ENCODE results near the gene PRG2.
A peak's percentile ranks its signal among the peaks of the same experiment; 100 is the strongest.
"Not testable (repeated sequence)": the region's sequence is repeated elsewhere in the genome, so short reads cannot be mapped to it uniquely, and the experiment has no call there.

Gene PRG2

GRCh38 chr11:57343825-57344224 lies 46.6 kb downstream of the PRG2 start:
- H3K4me3 ChIP-seq (ENCODE audit: control insufficient read depth, low read depth, low read length) = no peak overlapping the region
- no peak for DNase-seq (ENCODE audit: low read depth)
- no peak for TF ChIP-seq CTCF (IDR thresholded peaks at IDR 0.05; ENCODE audit: control insufficient read depth, insufficient read depth, low read depth, low read length, missing control alignments)

- no peak for TF ChIP-seq CTCF (IDR thresholded peaks at IDR 0.05; ENCODE audit: control insufficient read depth, insufficient read depth, low read depth, low read length, missing control alignments)
- DNase-seq (ENCODE audit: low read depth) = no peak
- no peak overlapping the region for H3K4me3 ChIP-seq (ENCODE audit: control insufficient read depth, low read depth, low read length)
These were observed 47.7 kb downstream of the PRG2 start for GRCh38 chr11:57342702-57343101.

GRCh38 chr11:57341250-57341808 lies 49.1 kb downstream of the PRG2 start:
- no peak for DNase-seq (ENCODE audit: low read depth)
- H3K4me3 ChIP-seq (ENCODE audit: control insufficient read depth, low read depth, low read length) = no peak overlapping the region
- TF ChIP-seq CTCF (IDR thresholded peaks at IDR 0.05; ENCODE audit: control insufficient read depth, insufficient read depth, low read depth, low read length, missing control alignments) = no peak

GRCh38 chr11:57340039-57340615 lies 50.3 kb downstream of the PRG2 start:
- H3K4me3 ChIP-seq (ENCODE audit: control insufficient read depth, low read depth, low read length) = no peak overlapping the region
- no peak for DNase-seq (ENCODE audit: low read depth)

GRCh38 chr11:57339328-57339727 lies 51.1 kb downstream of the PRG2 start:
- no peak overlapping the region for H3K4me3 ChIP-seq (ENCODE audit: control insufficient read depth, low read depth, low read length)
- TF ChIP-seq CTCF (IDR thresholded peaks at IDR 0.05; ENCODE audit: control insufficient read depth, insufficient read depth, low read depth, low read length, missing control alignments) = no peak
- DNase-seq (ENCODE audit: low read depth) = no peak

More at GRCh38 chr11:57340039-57340615, 50.3 kb downstream of the PRG2 start:
- peak; percentile 23 for TF ChIP-seq CTCF (IDR thresholded peaks at IDR 0.05; ENCODE audit: control insufficient read depth, insufficient read depth, low read depth, low read length, missing control alignments)

GRCh38 chr11:57338142-57338541 lies 52.3 kb downstream of the PRG2 start, which contains the start of gene P2RX3:
P2RX3 (plus strand) TSS chr11:57338352; CDS start chr11:57338551, 199 bp downstream.
- H3K4me3 ChIP-seq (ENCODE audit: control insufficient read depth, low read depth, low read length) = no peak within 1 kb of the TSS
- DNase-seq (ENCODE audit: low read depth) = no peak
- no peak for TF ChIP-seq CTCF (IDR thresholded peaks at IDR 0.05; ENCODE audit: control insufficient read depth, insufficient read depth, low read depth, low read length, missing control alignments)

GRCh38 chr11:57336856-57337255 lies 53.6 kb downstream of the PRG2 start:
- DNase-seq (ENCODE audit: low read depth); H3K4me3 ChIP-seq (ENCODE audit: control insufficient read depth, low read depth, low read length): not testable (repeated sequence)
